Endothelial cell of umbilical vein (primary cell): ENCODE data around the gene RPS16. TPM values are rescaled to one million over a fixed set of nuclear protein-coding genes. Genes with fewer than 3 reads are reported as not detected.

Experiments
- BruUV-seq: library from RNA; stranded (reverse); fragments of 400-500 nt; replicated peaks from 2 replicates; lab custom pipeline; 2021; lab: Mats Ljungman, UMichigan
- CTCF ChIA-PET: fragments of 300-600, 350-600 bp; sonication (Branson Sonifier 250); formaldehyde crosslinking; loops from one replicate; lab custom pipeline; 2021; ENCODE audit warnings: antibody characterized with exemption, inconsistent platforms; lab: Charles Lee
- POLR2A ChIA-PET: fragments of 300-600, 350-600 bp; sonication (Branson Sonifier 250); formaldehyde crosslinking; loops from one replicate; lab custom pipeline; 2021; ENCODE audit warnings: antibody characterized with exemption, inconsistent platforms; lab: Charles Lee
- DNase-seq: peaks from one replicate; pipeline ENCODE4 v3.0.0-alpha.2; 2011; ENCODE audit warnings: low read depth, low spot score
- FAIRE-seq: peaks from 2 replicates; lab custom pipeline; 2011; peaks lifted over from hg19 to GRCh38; lab: Jason Lieb, UNC
- H2AFZ ChIP-seq: 2 replicates; pipeline ENCODE4 v1.6.0; 2012; ENCODE audit warnings: low read depth, low read length, control low read depth, inconsistent platforms
- H3K27ac ChIP-seq: 2 replicates; pipeline ENCODE4 v1.5.1; 2011; ENCODE audit warnings: low read depth, mild to moderate bottlenecking, control low read depth, low read length, moderate library complexity; ENCODE audit not compliant: insufficient read depth
- H3K27me3 ChIP-seq, 2 experiments: 2 replicates each; pipeline versions ENCODE4 v1.6.0 to v1.6.1; 2011; ENCODE audit warnings: low read length in 2 of 2, mixed read lengths in 1 of 2; ENCODE audit not compliant: control insufficient read depth in 2 of 2, insufficient read depth in 2 of 2
- H3K36me3 ChIP-seq, 2 experiments: 2 replicates in 1 of 2; 3 replicates in 1 of 2; pipeline ENCODE4 v1.5.1; 2011; ENCODE audit warnings: low read length in 2 of 2, mild to moderate bottlenecking in 1 of 2, moderate library complexity in 1 of 2; ENCODE audit not compliant: control insufficient read depth in 2 of 2, insufficient read depth in 2 of 2; ENCODE audit errors: extremely low read depth in 1 of 2
- H3K4me1 ChIP-seq: 3 replicates; pipeline ENCODE4 v1.5.1; 2011; ENCODE audit warnings: mild to moderate bottlenecking, low read length; ENCODE audit not compliant: control insufficient read depth, insufficient read depth; ENCODE audit errors: extremely low read depth
- H3K4me2 ChIP-seq: 2 replicates; pipeline ENCODE4 v1.6.1; 2011; ENCODE audit warnings: low read length, control low read depth, mixed read lengths; ENCODE audit not compliant: insufficient read depth
- H3K4me3 ChIP-seq, 3 experiments: fragments of 200-600 bp in 1 of 3; sonication (generic), shearing (Covaris generic) in 1 of 3; replicated peaks in 1 of 3; 2 replicates each; pipeline ENCODE4 v1.5.1; 2011 to 2016; ENCODE audit warnings: control low read depth in 3 of 3, low read length in 3 of 3, mild to moderate bottlenecking in 2 of 3, inconsistent platforms in 1 of 3, low read depth in 1 of 3, moderate library complexity in 1 of 3; ENCODE audit not compliant: insufficient read depth in 1 of 3
- H3K79me2 ChIP-seq: 2 replicates; pipeline ENCODE4 v1.6.0; 2012; ENCODE audit warnings: low read length, inconsistent platforms; ENCODE audit not compliant: control insufficient read depth, insufficient read depth
- H3K9ac ChIP-seq: replicated peaks from 2 replicates; pipeline ENCODE3; 2011; ENCODE audit warnings: low read length, control low read depth; ENCODE audit not compliant: insufficient read depth; ENCODE audit errors: extremely low read depth
- H3K9me1 ChIP-seq: replicated peaks from 3 replicates; pipeline ENCODE4 v1.6.0; 2011; ENCODE audit warnings: mild to moderate bottlenecking, low read length; ENCODE audit not compliant: control insufficient read depth, insufficient read depth; ENCODE audit errors: extremely low read depth
- H3K9me3 ChIP-seq: replicated peaks from 2 replicates; pipeline ENCODE4 v1.5.1; 2012; ENCODE audit warnings: low read length, inconsistent platforms; ENCODE audit not compliant: control insufficient read depth, insufficient read depth
- H4K20me1 ChIP-seq: replicated peaks from 2 replicates; pipeline ENCODE3; 2011; ENCODE audit warnings: mild to moderate bottlenecking, low read length; ENCODE audit not compliant: control insufficient read depth, insufficient read depth; ENCODE audit errors: extremely low read depth
- CTCF ChIP-seq, 2 donors: IDR thresholded peaks; 1 replicate in 1 of 2; 2 replicates in 1 of 2; pipeline ENCODE4 v1.5.1; 2011; ENCODE audit warnings: low read length in 2 of 2, mild to moderate bottlenecking in 2 of 2, moderate library complexity in 2 of 2, control low read depth in 1 of 2, inconsistent platforms in 1 of 2, low read depth in 1 of 2; ENCODE audit not compliant: insufficient read depth in 1 of 2; ENCODE audit errors: extremely low read depth in 1 of 2
- EZH2 ChIP-seq: IDR thresholded peaks from 2 replicates; pipeline ENCODE4 v1.6.1; 2012; ENCODE audit warnings: borderline replicate concordance, low read depth, mild to moderate bottlenecking, moderate library complexity, low read length, inconsistent platforms; ENCODE audit not compliant: severe bottlenecking
- FOS ChIP-seq: IDR thresholded peaks from 2 replicates; pipeline ENCODE4 v1.6.1; 2011; ENCODE audit warnings: mild to moderate bottlenecking, low read length, moderate library complexity, borderline replicate concordance; ENCODE audit not compliant: insufficient read depth
- GATA2 ChIP-seq: IDR thresholded peaks from 2 replicates; pipeline ENCODE4 v1.7.0; 2011; ENCODE audit warnings: low read depth, mild to moderate bottlenecking, moderate library complexity, mixed read lengths, low read length; ENCODE audit not compliant: insufficient read length, insufficient read depth
- JUN ChIP-seq: IDR thresholded peaks from 2 replicates; pipeline ENCODE4 v1.6.1; 2011; ENCODE audit warnings: borderline replicate concordance, low read depth; ENCODE audit not compliant: insufficient read length, insufficient read depth
- MAX ChIP-seq: IDR thresholded peaks from 2 replicates; pipeline ENCODE4 v1.6.1; 2011; ENCODE audit not compliant: insufficient read depth, insufficient read length
- MYC ChIP-seq: IDR thresholded peaks from one replicate; pipeline ENCODE4 v1.6.1; 2011; ENCODE audit warnings: mild to moderate bottlenecking, low read depth, low read length
- POLR2A ChIP-seq: IDR thresholded peaks from 2 replicates; pipeline ENCODE4 v1.6.1; 2012; ENCODE audit warnings: low read depth, mild to moderate bottlenecking, control low read depth, low read length
- POLR2AphosphoS5 ChIP-seq: IDR thresholded peaks from 2 replicates; pipeline ENCODE4 v1.6.1; 2012; ENCODE audit warnings: low read depth, mild to moderate bottlenecking, control low read depth, low read length, moderate library complexity; ENCODE audit not compliant: insufficient read depth
- dilution Hi-C: fragments of 300-500 bp; cut with MboI; formaldehyde crosslinking; loops from one replicate; pipeline ENCODE4 v1.15.0; 2019; ENCODE audit warnings: low sequenced_read_pairs; ENCODE audit not compliant: extremely low pct_ligation_motif_present
- intact Hi-C: fragments of 100-400 bp; cut with micrococcal nuclease; formaldehyde crosslinking; loops from one replicate; pipeline ENCODE4 v1.10.0; 2022
- polyA plus RNA-seq, 4 experiments: library from polyadenylated mRNA; depleted of rRNA in 3 of 4; stranded (reverse) in 3 of 4; unstranded in 1 of 4; fragments of >200 nt; gene quantifications; 2 replicates each; pipeline versions ENCODE4 v1.2.1 to v1.2.3, GENCODE V29; 2011 to 2012; ENCODE audit warnings: missing spikeins in 1 of 4
- total RNA-seq: library from RNA; stranded (reverse); gene quantifications from 2 replicates; pipeline ENCODE4 v1.2.3, GENCODE V29; 2021

RPS16 gene
- total and polyA plus RNA-seq, 2 donors (not counting 3 experiments of a cell fraction or from before 2014, with no cell fraction given) = 1,768 to 5,244 TPM

GRCh38 chr19:39412100-39412866 is 23.5 kb downstream of the RPS16 start, which contains the start of gene PLEKHG2:
PLEKHG2 (plus strand) TSS chr19:39412669; CDS start chr19:39414087, 1,418 bp downstream.
- CTCF ChIA-PET = interaction anchor here (0.7 to 2.3 kb wide), 10 partner anchors 11 to 361 kb away, joined by 3 to 147 read pairs (median 5); partner anchors contain the start of genes MED29, PAF1 and RPS16

More at GRCh38 chr19:39412100-39412866, 23.5 kb downstream of the RPS16 start, which contains the start of gene PLEKHG2:
- peak within 1 kb of the TSS; percentile 97 for H3K9ac ChIP-seq
- peak within 1 kb of the TSS; percentile 40 for H2AFZ ChIP-seq
- POLR2A ChIA-PET = interaction anchor here (1.0 to 1.9 kb wide), 4 partner anchors 12 to 23 kb away, joined by 3 to 15 read pairs (median 6); partner anchors contain the start of genes MED29, PAF1 and RPS16
- peak within 1 kb of the TSS; percentile 69 for H3K4me2 ChIP-seq
- no TSS peak for BruUV-seq
- H3K27ac ChIP-seq = peak within 1 kb of the TSS; percentile 87
- no peaks in the 10 kb centered on the region for H3K9me3 ChIP-seq
- no peaks in the 10 kb centered on the region for H4K20me1 ChIP-seq
- dilution Hi-C loops = no loop called here
- H3K79me2 ChIP-seq = peaks cover 30% of the 10 kb centered on the region
- H3K27me3 ChIP-seq = no peaks in the 10 kb centered on the region
- DNase-seq (peak; percentile 100), FAIRE-seq (peak; percentile 98)
- peaks cover 40% of the 10 kb centered on the region for H3K4me1 ChIP-seq
- intact Hi-C loops = loop anchor here (1.0 kb wide), 7 partner anchors 10 to 287 kb away; partner anchors contain the start of genes EID2B, PAK4 and SAMD4B
- TF ChIP-seq JUN = no peak
- peak; percentile 56 for TF ChIP-seq MAX
- TF ChIP-seq POLR2A = peak; percentile 65
- TF ChIP-seq POLR2AphosphoS5 = peak; percentile 91
- TF ChIP-seq FOS = peak; percentile 11
- peak; percentile 88 to 91 for TF ChIP-seq CTCF (IDR thresholded peaks at IDR 0.05; ENCODE audit: extremely low read depth in 1 of 2, insufficient read depth in 1 of 2, low read depth in 1 of 2, low read length in 2 of 2)
- no peak for TF ChIP-seq EZH2
- TF ChIP-seq GATA2 = peak; percentile 10
- TF ChIP-seq MYC = no peak
- peak within 1 kb of the TSS; percentile 74 to 94 (median 83) for H3K4me3 ChIP-seq
- peaks cover 0 to 7% of the 10 kb centered on the region in 2 experiments for H3K36me3 ChIP-seq
- H3K9me1 ChIP-seq = no peaks in the 10 kb centered on the region
